UCSD-AML1 (cell line): ENCODE results near the gene IDE.
"Not testable (repeated sequence)": the region's sequence is repeated elsewhere in the genome, so short reads cannot be mapped to it uniquely, and the experiment has no call there.

Experiments used
- DNase-seq: peaks from one replicate; lab custom pipeline; 2025; ENCODE audit not compliant: unreplicated experiment; lab: John Stamatoyannopoulos, UW

The IDE gene

GRCh38 chr10:92420546-92421275 is 153.2 kb downstream of the IDE start:
- DNase-seq, result no peak

DNA sequence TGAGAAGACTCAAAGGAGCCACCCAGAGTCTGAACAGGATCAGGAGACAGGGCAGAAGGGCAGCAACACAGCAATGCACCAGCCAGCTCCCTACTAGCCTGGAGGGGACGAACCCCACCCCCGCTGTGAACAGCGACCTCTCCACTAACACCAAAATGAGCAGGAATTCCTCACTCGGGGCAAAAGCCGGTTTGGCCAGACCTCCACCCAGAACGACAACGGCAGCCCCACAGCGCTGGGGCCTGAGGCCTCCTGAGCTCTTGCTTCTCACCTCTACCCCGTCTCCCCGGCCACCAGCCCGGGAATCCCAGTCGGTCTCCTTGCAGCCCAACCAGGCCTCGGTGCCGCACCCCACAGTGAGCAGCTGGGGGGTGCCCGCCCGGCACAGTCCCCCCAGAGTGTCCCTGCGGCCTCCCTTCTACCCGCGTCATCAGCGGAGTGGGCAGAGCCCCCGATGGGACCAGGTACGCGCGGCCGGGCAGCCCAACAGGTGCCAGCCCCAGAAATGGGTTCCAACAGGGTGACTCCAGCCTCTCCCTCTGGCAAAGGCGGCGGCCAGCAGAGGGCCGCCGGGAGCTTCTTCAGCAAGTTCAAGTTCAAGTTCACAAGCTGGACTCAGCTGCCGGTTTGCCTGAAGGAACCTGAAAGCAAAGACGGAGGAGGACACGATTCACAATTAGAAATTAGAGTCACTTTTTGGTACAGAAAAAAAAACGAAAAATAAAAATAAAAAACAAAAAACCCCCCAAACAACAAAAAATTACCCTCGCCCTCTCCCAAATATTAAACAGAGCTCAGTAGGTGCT is 153.9 kb downstream of the IDE start:
- no peak for DNase-seq

DNA sequence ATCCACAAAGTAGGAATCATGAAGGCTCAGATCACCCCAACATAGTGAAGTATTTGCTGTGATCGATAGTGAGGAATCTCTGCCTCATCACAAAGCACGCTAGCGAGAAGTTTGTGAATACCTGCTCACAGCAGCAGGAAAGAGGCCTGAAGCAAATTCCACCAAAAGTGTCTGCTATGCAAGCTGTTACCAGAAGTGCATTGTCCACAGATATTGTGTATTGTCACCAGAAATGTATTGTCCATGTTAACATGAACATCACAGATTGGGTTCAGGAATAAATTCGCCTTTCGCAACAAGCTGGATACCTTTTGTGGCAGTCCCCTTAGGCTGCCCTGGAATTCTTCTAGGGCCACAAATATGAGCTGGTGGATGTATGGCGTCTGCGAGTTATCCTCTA is 155.0 kb downstream of the IDE start:
- no peak for DNase-seq

GRCh38 chr10:92418221-92418620 is 155.7 kb downstream of the IDE start:
- DNase-seq, result no peak

DNA sequence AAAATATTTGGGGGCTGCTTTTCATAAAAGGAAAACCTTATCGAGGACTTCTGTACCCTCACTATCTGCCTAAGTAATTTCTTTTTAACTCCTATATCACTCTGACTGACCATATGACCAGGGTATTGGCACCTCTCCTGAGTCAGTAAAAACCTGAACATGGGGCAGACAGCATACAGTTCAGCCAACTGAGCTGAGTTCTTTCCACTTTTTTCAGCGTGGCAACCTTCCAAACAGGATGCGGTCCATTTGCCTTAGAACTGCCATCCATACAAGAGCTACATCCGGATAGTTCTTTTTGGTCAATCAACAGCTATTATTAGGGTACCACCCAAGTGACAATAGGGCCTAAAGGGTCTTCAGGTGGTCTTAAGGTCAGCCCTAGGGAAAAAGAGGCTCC is 160.4 kb downstream of the IDE start:
- DNase-seq, result no peak

DNA sequence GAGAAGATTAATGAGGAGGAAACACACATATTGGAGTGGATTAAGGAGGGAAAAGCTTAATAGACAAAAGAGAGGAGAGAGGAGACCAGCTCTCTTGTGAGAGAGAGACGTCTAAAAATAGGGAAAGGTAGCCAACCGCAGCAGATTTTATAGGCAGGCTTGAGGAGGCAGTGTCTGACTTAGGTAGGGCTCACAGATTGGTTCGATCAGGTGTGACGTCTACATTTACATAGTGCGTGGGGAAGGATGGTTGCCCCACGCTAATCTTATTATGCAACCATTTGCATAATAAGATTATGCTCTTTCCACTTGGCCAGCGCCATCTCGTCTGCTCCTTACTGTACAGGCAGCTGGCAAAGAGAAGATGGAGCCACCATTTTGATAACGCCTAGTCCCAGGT is 160.9 kb downstream of the IDE start:
- no peak for DNase-seq

DNA sequence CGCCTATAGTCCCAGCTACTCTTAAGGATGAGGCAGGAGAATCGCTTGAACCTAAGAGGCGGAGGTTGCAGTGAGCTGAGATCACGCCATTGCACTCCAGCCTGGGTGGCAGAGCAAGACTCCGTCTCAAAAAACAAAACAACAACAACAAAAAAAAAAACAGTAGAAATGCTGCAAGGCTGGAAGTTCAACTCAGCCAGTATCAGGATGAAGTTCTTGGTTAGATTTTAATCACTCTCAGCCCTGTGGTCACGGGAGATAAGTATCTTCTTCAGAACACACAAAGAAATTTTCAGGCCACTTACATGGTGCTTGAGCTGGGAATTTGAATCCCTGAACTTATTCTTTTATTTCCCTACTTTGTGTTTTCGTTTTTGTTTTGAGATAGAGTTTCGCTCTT is 162.5 kb downstream of the IDE start:
- DNase-seq, result no peak

GRCh38 chr10:92410501-92410900 is 163.4 kb downstream of the IDE start:
- no peak for DNase-seq

DNA sequence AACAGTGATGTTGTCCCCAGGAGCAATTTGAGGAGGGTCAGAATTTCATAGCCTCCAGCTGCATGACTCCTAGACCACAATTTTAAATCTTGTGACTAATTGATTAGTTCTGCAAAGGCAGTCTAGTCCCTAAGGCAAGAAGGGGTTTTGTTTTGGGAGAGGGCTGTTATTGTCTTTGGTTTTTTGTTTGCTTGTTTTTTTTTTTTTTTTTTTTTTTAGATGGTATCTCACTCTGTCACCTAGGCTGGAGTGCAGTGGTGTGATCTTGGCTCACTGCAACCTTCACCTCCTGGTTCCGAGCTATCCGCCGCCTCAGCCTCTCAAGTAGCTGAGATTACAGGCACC is 165.9 kb downstream of the IDE start:
- no peak for DNase-seq

- no peak for DNase-seq
Observed at GRCh38 chr10:92407305-92408016, 166.4 kb downstream of the IDE start.

DNA sequence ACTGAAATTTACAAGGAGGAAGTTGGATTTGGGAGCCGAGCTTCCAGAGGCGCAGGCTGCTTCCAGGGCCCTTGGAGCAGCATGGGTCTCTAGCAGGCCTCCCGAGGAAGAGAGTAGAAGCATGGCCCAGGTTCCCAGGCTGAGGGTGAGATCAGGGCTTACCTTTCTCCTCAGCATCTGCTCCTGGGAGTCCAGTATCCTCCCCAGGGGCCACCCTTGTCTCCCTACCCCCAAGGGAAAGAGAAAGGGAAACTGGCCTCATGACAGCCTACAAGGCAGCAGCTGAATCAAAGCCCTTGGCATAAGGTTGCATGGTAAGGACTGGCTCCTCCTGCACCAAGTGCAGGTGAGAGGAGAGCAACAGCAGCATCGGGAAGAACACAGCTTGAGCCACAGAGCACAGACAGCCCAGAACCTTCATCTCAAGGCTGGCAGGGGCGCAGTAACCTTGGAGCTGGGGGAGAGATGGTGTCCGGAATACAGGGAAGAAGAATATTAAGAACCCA is 168.4 kb downstream of the IDE start:
- no peak for DNase-seq

GRCh38 chr10:92404612-92405418 is 169.1 kb downstream of the IDE start:
- no peak for DNase-seq

DNA sequence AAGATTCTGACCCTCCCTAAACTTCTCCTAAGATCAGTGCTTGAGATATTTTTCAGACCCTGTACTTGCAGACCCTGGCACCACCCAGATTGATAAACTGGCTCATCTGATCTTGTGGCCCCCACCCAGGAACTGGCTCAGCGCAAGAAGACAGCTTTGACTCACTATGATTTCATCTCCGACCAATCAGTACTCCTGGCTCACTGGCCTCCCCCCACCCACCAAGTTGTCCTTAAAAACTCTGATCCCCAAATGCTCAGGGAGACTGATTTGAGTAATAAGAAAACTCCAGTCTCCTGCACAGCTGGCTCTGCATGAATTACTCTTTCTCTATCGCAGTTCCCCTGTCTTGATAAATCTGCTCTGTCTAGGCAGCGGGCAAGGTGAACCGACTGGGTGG is 171.7 kb downstream of the IDE start:
- DNase-seq, result not testable (repeated sequence)
